ENCODE data around the gene GAB4.

DNA sequence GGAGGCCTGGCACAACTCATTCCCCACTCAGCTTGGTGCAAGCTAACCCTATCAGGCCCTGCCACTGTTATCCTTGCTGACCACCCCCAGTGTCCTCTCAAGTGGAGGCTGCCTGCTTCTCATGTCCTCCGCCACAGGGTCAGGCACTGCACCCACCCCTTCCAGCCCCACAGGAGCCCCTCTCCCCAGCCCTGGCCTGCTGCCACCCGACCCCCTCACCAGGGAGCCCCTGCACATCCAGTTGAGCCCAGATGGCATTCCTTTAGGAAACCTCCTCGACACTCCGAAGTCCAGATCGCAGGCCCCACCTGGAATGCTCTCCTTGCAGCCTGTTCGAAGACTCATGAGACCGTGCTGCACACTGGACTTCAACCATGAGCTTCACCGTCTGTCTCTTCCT lies 48.8 kb upstream of the GAB4 start:
- no peak for TF ChIP-seq CTCF (IDR thresholded peaks at IDR 0.05)
- no peak for TF ChIP-seq POLR2A (IDR thresholded peaks at IDR 0.05)

Data from tibial nerve (tissue), 3 donors.